ENCODE results near the gene P4HB.
A peak's percentile ranks its signal among the peaks of the same experiment; 100 is the strongest.

P4HB gene

DNA sequence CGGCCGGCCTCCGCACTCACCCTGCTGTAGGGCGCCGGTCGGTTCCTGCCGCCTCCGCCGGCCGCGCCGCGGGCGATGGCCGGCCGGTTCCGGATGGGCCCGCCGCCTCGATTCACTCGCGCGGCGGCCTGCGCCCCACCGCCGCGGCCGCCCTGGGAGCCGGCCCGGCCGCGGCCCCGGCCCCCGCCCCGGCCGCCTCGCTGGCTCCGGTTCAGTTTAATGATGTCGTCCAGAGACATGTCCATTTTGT lies 30.9 kb upstream of the P4HB start:
- TF ChIP-seq, protein P1, sequence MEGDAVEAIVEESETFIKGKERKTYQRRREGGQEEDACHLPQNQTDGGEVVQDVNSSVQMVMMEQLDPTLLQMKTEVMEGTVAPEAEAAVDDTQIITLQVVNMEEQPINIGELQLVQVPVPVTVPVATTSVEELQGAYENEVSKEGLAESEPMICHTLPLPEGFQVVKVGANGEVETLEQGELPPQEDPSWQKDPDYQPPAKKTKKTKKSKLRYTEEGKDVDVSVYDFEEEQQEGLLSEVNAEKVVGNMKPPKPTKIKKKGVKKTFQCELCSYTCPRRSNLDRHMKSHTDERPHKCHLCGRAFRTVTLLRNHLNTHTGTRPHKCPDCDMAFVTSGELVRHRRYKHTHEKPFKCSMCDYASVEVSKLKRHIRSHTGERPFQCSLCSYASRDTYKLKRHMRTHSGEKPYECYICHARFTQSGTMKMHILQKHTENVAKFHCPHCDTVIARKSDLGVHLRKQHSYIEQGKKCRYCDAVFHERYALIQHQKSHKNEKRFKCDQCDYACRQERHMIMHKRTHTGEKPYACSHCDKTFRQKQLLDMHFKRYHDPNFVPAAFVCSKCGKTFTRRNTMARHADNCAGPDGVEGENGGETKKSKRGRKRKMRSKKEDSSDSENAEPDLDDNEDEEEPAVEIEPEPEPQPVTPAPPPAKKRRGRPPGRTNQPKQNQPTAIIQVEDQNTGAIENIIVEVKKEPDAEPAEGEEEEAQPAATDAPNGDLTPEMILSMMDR (conservative IDR thresholded peaks at IDR 0.05; ENCODE audit: low read length) = no peak
- no peak for DNase-seq (ENCODE audit: low read depth)
- H3K4me3 ChIP-seq (ENCODE audit: low read length) = peak overlapping the region; percentile 75

DNA sequence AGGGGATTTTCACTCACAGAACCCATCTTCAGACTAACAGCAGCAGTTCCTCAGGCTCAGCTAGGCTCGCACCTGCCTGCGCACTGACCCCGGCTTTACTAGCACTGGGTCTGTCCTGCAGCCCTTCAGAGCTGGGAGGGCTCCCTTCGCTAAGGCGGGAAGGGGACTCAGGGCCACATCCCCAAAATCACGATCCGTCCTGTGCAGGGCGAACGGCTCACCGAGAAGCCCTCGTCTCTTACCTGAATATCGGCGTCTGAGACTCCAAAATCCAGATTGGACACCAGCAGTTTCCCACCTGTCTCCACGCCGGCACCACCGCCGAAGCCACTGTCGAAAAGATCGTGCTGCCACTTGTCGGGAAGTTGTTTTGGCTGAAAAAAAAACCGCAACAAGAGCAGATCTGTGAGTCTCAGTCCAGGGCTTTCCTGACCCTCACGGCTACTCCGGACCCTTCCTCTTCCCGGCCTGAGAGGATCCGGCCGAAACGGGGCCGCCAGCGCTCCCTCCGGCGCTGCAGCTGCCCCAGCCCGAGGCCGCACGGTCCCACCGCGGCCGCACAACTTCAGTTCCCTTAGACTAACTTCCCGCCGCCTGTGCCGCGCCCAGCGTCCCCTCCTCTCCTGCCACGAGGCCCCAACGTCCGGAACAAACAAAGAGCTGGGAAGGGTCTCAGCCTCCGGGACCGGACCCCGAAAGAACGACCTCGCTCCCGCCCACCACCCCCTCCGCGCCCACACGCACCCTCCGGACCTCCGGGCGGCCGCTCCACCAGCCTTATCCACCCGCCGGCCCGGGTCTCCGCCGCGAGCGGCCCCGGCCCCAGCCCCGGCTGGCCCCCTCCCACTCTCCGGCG lies 30.3 kb upstream of the P4HB start:
- peak overlapping the region; percentile 75 for H3K4me3 ChIP-seq (ENCODE audit: low read length)
- TF ChIP-seq, protein P1 (conservative IDR thresholded peaks at IDR 0.05; ENCODE audit: low read length) = no peak
- DNase-seq (ENCODE audit: low read depth) = no peak

DNA sequence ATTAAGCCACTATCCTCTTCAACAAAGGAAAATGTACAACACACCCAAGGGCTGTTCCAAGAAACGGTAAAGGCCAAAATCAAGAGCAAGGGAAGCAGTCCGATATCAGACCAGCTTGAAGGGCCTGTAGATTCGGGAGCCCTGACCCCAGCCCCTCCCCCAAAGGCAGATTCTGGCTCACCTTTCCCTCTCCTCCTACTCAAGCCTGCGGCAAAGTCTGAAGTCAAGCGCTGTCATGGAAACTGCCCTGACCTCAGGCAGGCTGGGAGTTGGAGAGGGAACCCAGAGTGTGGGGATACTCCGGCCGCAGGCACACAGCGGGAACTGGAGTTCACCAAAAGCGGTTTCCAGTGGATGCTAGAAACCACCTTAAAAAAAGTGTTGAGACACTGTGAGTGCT lies 29.3 kb upstream of the P4HB start:
- DNase-seq (ENCODE audit: low read depth) = no peak
- H3K4me3 ChIP-seq (ENCODE audit: low read length) = peak overlapping the region; percentile 75

DNA sequence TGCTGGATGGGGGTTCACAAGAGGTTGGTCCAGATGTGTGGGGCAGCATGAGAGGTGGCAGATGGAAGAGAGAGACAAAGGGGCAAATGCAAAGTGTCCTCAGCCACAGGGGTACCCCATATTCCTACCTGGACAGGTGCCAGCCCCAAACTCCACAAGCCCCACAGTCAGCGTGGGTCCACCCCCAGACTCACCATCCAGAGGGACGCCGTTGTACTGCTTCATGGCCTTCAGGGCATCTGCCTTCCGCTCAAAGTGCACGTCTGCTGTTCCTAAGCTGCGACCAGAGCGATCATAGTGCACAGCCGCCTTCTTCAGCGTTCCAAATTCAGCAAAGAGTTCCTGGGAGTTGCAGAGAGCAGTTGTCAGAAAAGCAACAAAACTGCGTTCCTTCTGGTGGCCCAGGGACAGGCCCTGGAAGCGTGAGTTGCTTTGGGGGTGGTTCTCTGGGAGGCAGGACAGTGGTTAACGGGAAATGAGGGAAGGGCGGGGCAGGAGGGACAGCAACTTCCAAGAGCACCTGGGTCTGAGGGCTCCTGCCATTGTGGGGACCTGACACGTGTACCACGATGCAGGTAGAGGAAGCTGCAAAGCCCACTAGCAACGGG lies 28.8 kb upstream of the P4HB start:
- no peak overlapping the region for H3K4me3 ChIP-seq (ENCODE audit: low read length)
- DNase-seq (ENCODE audit: low read depth) = no peak
- TF ChIP-seq, protein P1 (conservative IDR thresholded peaks at IDR 0.05; ENCODE audit: low read length) = no peak

More for the DNA sequence above, 29.3 kb upstream of the P4HB start:
- TF ChIP-seq, protein P1 (conservative IDR thresholded peaks at IDR 0.05; ENCODE audit: low read length) = no peak

DNA sequence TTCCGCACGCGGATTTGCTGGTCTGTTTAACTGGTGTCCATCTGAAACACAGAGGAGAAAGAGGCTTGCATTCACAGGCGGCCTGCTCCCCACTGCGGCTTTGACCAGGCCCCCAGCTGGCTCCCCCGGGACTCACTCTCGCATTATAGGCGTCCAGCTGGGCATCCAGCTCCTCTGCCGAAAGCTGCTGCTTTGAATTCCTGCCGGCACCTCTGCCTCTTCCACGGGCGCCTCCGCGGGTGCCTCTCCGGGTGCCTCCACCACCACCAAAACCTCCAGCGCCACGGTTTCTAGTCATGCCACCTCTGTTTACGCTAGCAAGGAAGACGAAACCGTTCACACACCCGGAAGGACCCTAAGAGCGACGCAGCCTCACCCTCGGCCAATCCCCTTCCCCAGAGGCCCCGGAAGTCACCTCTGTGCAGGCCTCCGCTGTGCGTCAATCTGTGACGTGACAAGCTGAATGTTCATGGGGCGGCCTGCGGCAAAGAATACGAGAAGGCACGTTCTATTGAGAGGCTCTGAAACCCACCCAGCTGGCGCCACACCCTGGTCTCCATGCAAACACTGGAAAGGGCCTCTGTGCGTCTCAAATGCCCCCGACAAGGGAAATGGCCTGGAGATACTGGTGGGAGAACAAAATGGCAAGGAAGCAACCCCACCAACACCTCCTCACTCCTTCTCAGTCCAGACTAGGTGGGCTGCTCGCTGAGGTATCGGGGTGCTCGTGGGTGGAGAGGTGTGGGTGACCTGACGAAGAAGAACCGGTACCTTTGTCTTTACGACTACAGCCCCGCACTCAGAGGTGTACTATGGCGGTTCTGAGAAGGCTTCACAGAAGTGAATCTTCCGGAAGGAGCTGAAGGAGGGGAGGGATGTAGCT lies 28.0 kb upstream of the P4HB start:
- TF ChIP-seq, protein P1 (conservative IDR thresholded peaks at IDR 0.05; ENCODE audit: low read length) = no peak
- H3K4me3 ChIP-seq (ENCODE audit: low read length) = no peak overlapping the region
- DNase-seq (ENCODE audit: low read depth) = no peak

DNA sequence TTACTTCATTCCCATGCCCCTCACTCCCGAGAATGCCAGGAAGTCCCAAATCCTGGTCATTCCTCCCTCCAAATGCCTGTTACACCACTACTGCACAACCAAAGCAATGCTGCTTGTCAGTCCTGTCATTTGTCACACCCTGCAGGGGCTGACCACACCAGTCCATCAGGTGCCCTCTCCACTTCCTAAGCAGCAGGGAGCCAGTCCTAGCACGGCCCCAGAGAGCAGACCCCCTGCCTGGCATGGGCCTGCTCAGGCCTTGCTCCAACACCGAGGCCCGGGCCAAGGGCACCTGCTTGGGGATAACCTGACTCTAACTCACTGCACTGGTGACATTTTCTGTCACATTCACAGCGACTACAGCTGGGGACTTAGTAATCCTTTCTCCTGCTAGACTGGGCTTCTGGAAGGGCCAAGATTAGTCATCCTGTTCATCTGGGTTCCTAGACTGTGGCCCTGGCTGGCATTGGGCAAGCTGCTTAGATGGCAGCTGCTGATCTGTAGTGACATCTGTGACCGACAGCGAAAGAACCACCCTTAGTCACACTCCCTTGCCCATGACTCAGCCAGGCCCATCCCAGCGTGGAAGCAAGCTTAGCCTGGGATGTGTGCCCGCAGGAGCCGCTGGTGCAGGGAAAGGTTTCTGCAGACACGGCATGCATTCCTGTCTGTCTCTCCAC lies 25.7 kb upstream of the P4HB start:
- TF ChIP-seq, protein P1 (conservative IDR thresholded peaks at IDR 0.05; ENCODE audit: low read length) = no peak
- DNase-seq (ENCODE audit: low read depth) = peak; percentile 61
- no peak overlapping the region for H3K4me3 ChIP-seq (ENCODE audit: low read length)

Measured in AG10803 (cell line).